HG03108 (cell line): ENCODE data around the gene SYNJ2BP.

Experiments
- ATAC-seq: cut with Tn5 transposase; IDR thresholded peaks from one replicate; pipeline ENCODE4 v1.9.1; 2021; ENCODE audit warnings: moderate library complexity; ENCODE audit not compliant: unreplicated experiment

SYNJ2BP gene

DNA sequence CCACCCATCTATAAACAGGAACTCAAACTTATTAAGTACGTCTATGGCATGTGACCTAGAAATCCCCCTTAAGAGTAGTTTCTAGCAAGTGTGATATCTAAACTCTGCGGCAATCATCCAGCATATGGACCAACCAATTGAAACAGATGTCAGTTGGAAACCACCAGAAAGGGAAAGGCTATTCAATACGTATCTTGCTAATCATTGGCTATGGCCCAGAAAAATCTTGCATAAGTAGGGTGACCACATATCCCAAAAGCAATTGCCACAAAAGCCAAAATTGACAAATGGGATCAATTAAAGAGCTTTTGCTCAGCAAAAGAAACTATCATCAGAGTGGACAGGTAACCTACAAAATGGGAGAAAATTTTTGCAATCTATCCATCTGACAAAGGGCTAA lies 24.2 kb downstream of the SYNJ2BP start:
- ATAC-seq: no peak

DNA sequence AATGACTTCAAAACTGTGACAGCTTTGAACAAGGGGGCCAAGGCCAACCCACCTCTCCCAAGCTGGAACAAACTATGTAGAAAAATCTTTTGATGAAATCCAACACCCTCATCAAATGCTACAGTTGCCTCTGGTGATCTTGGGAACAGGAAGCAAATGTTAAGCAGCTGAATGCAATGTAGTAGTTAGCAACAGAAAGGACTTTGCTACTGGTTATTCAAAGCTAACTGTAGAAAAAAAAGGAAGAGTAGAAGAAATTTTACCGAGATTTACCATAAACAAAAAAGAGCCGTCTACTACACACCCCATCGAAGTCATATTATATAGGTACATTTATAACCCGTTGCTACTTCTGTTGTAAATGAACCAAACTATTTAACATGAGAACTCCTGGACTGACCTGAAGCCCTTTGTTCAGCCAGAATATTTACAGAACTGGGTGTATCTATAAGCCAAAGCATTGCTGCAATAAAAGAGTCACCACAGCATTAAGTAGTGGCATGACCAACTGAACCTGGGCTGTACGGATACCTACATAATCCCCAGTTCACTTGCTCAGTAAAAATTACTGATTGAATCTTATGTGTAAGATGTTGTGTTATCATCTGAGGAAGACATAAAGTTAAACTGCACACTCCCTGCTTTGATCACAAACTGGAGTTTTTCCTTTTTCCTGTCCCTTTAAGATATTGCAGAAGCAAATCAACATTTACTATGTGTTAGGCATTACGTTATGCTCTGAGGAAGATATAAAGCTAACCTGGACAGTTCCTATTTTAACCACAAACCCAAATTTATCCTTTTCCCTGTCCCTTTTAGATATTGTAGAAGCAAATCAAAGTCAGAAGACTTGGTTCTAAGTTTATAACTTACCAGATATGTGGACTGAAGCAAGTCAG lies 25.1 kb downstream of the SYNJ2BP start:
- no peak for ATAC-seq

DNA sequence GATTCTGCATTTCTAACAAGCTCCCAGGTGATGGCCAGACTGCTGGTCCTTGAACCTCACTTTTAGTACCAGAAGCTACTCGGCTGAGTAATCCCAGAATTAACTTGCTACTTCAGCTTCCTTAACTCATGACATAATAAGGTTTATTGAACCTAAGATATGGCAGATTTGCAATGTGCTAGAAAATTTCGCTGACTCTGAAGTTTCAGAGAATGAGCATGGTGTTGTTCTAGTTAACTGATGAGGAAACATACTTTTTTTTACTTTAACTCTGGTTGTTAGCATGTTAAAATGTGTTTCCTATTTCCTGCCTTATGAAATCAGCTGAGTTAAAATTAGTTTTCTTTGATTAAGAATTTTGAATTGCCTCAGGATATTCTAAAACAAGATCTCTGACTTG lies 34.4 kb downstream of the SYNJ2BP start:
- ATAC-seq: no peak

DNA sequence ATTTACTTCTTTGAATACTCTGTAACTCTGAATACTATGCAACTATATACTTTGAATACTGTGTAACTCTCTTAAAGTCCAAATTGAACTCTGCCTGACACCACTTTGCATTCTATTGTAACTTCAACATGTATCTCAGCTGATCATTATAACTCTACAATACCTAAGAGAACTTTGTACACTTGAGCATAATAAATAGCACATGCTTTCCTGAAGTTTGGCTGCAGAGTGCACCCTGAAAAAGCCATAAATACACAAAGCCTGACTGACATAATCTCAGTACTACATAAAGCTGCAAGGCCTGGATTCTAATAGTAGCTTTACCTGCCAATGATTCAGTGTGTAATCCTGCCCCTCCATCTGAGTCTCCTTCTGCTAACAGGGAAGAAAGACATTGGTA lies 36.1 kb downstream of the SYNJ2BP start:
- no peak for ATAC-seq

DNA sequence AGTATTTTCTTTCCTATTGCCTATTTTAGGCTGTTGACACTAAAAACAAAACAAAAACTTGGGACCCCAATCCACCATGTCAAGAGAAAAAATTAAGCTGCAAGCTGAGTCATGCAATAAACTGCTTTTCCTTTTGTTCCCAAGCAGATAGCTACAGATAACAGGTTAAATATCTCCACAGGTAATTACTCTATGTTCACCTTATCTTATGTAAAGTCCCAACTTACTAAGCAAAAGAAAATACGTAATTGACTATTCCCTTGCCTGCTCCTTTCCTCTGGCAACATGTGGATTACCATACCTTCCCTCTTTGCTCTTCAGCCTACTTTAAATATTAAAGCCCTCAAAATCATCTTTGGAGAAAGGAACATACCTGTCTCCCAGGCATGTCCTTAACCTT lies 38.2 kb downstream of the SYNJ2BP start:
- no peak for ATAC-seq
